Midbrain (tissue), 1 donor: ENCODE measurements around the gene PRRT2.

Experiments used
- DNase-seq: peaks from one replicate; lab custom pipeline; 2025; lab: John Stamatoyannopoulos, UW

Gene PRRT2

DNA sequence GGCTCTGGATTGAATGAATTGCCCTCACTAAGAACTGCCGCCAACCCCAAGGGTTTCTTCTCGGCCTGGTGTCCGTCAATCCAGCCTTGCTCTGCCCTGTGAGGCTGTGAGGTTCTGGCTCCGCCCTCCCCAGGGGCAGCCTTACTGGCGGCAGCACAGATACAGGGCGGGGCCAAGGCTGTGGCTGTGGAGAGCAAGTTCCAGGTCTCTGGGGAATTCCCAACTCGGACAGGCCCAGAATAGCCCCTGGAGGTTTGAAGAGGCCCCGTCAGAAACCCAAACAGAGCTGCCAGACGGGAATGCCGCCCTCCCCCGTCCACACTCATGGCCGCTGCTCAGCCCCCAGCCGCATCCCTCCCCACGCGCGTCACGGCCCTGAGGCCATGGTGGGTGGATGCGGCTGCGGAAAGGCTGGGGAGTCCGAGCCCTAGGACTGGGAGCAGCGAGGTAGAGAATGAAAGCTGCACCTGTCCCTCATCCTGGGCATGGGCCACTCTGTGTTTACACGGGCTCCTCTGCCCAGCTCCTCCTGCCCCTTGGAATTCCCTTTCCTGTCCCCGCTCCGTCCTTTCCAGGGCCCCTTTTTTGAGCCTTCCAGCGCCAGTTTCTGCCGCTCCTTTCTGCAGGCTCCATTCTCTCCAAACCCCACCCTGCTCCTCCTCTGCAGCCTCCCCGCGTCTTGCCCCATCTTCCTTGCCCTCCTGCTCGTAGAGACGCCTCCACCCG, 660 bp upstream of the PRRT2 start:
- peak; percentile 91 for DNase-seq

DNA sequence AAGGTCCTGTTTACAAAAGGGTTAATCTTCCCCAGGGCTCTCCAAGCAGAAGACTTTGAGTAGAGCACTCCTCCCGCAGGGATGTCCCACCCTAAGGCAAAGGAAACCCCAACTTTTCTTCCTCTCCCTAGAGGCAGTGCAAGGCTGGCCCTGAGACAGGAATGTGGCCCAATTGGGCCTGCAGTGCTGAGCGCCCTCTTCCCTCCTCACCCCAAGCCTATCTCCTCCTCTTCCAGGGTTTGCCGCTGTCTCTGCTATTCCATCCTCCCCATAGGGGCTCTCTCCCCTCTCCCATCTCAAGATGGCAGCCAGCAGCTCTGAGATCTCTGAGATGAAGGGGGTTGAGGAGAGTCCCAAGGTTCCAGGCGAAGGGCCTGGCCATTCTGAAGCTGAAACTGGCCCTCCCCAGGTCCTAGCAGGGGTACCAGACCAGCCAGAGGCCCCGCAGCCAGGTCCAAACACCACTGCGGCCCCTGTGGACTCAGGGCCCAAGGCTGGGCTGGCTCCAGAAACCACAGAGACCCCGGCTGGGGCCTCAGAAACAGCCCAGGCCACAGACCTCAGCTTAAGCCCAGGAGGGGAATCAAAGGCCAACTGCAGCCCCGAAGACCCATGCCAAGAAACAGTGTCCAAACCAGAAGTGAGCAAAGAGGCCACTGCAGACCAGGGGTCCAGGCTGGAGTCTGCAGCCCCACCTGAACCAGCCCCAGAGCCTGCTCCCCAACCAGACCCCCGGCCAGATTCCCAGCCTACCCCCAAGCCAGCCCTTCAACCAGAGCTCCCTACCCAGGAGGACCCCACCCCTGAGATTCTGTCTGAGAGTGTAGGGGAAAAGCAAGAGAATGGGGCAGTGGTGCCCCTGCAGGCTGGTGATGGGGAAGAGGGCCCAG, 1.0 kb downstream of the PRRT2 start:
- DNase-seq = no peak

DNA sequence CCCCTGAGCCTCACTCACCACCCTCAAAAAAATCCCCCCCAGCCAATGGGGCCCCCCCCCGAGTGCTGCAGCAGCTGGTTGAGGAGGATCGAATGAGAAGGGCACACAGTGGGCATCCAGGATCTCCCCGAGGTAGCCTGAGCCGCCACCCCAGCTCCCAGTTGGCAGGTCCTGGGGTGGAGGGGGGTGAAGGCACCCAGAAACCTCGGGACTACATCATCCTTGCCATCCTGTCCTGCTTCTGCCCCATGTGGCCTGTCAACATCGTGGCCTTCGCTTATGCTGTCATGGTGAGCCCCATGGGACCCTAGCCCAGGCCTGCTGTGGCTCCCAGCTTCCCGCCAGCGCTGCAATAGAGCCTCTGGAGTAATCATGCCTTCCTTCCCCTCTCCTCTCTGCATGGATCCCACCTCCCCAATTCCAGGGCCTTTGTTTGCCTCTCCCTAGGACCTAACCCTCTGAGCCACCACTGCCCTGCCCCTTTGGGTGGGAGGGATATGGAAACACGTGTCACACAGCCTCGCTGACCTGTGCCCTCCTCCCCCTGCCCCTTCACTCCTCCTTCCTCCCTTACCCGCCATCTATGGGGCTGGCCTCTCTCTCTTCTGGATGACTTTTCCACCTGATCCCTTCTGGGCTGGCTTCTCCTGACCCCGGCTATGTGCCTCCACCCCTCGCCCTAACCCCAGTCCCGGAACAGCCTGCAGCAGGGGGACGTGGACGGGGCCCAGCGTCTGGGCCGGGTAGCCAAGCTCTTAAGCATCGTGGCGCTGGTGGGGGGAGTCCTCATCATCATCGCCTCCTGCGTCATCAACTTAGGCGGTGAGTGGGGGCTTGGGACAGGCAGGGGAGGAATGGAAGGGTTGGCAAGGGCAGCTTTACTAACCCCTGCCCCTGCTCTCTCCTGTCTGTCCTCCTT, 1.9 kb downstream of the PRRT2 start:
- no peak for DNase-seq

DNA sequence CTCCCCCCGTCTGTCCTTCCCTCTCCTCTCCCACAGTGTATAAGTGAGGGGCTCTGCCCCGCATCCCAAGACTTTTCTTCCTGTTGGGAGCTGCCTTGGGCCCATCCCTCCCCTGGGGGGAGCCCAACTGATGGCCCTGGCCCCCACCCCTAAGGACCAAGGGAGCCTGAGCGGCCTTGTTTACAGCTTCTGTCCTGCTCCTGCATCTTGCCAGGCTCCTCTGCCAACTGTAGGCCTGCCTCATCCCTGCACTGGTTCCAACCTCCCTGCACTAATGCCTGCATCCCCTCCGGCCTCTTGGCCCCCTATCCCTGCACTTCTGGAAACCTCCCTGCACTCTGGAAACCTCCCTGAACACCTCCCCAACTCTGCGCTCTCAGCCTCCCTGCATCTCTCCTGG, 2.6 kb downstream of the PRRT2 start:
- no peak for DNase-seq

DNA sequence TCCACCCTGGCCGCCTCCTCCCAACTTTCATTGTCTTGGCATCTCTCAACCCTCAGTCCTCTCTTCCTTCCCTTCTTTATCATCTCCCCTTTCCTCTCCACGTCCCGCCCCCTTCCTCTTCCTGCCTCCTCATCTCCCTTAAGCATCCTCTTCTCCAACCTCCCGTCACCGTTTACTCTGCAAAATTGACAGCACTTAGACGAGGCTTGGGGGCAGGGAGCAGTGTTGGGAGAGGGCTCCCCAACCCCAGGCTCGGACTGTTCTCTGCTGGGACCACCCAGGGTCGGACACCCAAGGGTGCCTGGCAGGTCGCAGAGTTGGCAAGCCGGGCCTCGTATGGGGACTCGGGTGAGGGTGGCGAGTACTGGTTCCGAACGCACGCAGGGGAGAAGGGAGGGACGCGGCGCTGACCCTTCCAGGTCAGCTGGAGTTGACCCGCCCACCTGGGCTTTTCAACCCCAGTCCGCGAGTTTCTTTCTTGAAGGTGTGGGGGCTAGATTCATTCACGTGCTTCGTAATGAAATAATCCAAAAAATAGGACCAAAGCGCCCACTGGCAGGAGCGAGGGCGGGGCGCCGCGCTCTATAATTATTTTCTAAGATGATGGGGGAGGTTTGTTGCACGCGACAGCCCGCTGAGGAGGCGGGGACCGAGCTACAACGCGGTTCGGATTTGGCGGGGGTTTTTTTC, 3.2 kb downstream of the PRRT2 start:
- no peak for DNase-seq

DNA sequence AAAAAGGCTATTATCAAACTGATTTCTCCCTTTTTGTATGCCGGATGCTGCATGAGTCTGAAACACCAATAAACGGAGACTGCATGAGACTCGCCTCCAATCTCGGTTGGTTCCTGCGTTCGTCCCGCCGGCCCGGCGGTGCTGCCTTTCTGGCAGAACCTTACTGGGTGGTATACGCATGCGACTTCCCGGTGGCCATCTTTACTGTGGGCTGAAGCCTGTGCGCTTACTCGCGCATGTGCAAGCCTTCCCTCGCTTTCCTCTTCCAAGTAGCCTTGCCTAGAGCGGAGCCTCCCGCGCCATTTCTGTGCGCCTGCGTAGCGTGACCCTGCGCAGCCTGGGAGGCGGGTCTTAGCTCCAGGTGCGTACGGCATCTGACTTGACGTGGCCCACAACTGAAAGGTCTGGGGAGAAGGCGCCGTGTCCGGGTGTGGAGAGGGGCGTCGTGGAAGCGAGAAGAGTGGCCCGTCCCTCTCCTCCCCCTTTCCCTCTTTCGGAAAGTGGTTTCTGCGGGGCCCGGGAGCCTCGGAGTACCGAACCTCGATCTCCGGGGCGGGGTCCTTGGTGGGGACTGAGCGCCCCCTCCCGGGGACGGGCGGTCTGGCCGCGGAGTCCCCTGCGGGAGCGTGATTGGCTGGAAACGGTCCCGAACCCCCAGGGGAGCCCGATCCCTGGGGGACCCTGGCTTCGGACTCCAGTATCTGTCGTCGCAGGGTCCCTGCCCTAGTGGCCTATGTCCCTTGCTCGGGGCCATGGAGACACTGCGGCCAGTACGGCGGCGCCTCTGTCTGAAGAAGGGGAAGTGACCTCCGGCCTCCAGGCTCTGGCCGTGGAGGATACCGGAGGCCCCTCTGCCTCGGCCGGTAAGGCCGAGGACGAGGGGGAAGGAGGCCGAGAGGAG, 4.0 kb downstream of the PRRT2 start, which contains the start of gene PAGR1:
PAGR1 (plus strand) TSS at position 360 of the 901 bp plus-strand sequence; CDS start at position 734, 374 bp downstream.
- peak; percentile 99 for DNase-seq

DNA sequence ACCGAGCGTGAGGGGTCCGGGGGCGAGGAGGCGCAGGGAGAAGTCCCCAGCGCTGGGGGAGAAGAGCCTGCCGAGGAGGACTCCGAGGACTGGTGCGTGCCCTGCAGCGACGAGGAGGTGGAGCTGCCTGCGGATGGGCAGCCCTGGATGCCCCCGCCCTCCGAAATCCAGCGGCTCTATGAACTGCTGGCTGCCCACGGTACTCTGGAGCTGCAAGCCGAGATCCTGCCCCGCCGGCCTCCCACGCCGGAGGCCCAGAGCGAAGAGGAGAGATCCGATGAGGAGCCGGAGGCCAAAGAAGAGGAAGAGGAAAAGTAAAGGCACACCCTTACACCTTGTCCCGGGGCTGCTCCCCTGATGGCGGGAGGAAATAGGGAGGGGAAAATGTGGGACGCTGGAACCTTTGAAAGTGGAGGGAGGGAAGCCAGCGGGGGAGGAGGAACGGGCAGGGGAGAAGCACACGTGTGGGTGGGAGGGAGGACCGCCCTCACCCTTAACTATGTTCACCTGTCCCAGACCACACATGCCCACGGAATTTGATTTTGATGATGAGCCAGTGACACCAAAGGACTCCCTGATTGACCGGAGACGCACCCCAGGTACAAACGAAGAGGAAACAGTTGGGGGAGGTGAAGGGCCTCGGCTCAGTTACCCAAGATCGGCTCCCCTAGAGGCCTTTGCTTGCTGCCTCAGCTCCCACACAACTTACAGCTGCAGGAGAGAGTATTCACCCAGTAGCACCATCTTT, 4.9 kb downstream of the PRRT2 start:
- peak; percentile 30 for DNase-seq

DNA sequence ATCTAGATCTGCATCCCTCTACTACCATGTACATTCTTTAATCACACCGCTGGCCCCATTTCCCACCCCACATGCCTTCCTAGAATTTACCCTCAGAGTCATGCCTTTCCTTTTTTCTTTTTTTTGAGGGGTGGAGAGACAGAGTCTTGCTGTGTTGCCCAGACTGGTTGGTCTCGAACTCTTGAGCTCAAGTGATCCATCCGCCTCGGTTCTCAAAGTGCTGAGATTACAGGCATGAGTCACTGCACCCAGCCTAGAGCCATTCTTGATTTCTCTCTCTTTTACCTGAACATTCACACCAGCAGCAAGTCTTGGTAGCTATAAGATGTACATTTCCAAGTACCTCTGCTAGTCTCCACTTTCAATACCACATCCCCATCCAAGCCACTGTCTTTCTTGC, 6.1 kb downstream of the PRRT2 start:
- DNase-seq = no peak

DNA sequence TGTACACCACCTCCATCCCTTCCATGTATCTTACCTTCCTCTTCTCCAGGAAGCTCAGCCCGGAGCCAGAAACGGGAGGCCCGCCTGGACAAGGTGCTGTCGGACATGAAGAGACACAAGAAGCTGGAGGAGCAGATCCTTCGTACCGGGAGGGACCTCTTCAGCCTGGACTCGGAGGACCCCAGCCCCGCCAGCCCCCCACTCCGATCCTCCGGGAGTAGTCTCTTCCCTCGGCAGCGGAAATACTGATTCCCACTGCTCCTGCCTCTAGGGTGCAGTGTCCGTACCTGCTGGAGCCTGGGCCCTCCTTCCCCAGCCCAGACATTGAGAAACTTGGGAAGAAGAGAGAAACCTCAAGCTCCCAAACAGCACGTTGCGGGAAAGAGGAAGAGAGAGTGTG, 7.5 kb downstream of the PRRT2 start:
- DNase-seq = no peak

DNA sequence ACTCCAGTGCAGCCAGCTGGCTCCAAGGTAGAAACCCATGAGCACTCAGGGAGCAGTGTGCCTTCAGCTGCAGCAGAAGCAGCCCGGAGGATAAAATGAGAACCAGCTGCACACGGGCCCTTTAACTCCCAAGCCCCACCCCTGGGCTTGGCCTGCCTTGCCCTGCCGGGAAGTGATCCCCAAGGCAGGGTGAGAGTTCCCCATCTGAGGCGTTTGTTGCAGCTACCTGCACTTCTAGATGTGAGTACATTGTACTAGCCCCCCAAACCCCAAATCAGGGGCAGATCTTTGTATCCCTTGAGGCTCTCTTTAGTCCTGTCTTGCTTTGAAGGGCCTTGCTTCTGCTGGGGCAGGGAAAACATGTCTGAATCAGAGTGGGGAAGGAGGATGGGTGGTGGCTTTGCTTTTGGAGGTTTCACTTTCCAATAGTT, 8.3 kb downstream of the PRRT2 start, which contains the start of gene MVP:
MVP (plus strand) TSS at position 192 of the 431 bp plus-strand sequence. CDS start 10,088 bp downstream, outside the sequence.
- DNase-seq = peak; percentile 39

DNA sequence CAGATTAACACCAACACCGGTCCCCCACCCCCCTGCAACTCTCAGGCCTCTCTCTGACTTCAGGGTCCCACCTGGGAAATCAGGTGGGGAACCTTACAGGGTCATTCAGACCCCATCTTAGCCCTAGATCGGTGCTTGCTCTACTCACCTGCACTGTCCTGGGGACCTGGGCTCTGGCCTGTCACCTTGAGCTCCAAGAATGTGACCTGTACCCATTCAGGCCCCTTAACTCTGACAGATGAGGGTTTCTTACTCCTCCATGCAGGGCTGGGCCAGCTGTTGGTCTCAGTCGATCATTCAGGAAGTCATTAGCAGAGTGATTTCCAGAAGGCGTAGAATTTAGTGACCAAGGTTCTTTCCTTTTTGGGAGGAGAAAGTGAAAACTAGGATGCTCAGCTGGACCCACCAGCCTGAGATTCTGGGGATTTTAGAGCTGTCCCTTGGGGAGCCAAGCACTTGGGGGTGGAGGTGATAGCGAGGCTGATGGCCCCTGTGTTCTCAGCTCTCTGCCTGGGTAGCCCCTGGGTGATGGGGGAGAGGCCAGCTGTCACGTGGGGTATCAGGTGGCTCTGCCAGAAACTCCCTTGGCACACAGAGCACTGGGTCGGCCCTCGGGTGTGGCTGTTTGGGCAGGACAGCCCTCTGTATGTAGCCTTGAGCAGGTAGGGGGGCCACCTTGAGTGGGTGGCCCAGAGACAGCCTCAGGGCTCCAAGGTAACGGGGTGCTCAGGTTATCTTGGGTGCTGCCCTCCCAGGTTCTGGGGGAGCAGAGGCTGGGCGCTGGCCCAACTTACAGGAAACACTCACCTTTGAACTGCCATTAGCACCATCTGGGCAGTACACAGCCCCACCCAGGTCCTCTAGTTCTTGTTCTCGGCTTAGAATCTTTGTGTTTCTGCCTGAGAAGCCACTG, 9.0 kb downstream of the PRRT2 start:
- DNase-seq = no peak

DNA sequence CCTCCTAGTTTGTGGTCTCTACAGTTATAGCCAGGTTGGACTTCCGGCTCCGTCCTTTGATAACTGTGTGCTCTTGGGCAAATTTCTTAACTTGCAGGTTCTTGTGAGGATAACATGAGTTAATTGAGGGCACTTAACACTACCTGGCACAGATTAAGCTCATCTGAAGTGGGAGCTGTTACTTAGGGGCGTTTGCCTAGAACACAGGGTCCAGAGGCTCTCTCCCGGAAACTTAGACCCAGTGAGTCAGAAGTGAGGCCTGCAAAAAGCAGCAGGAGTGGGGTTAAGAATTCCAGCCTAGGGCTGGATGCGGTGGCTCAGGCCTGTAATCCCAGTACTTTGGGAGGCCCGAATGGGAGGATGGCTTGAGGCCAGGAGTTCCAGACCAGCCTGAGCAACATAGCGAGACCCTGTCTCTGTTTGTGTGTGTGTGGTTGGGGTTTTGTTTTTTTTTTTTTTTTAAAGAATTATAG, 9.7 kb downstream of the PRRT2 start:
- no peak for DNase-seq

DNA sequence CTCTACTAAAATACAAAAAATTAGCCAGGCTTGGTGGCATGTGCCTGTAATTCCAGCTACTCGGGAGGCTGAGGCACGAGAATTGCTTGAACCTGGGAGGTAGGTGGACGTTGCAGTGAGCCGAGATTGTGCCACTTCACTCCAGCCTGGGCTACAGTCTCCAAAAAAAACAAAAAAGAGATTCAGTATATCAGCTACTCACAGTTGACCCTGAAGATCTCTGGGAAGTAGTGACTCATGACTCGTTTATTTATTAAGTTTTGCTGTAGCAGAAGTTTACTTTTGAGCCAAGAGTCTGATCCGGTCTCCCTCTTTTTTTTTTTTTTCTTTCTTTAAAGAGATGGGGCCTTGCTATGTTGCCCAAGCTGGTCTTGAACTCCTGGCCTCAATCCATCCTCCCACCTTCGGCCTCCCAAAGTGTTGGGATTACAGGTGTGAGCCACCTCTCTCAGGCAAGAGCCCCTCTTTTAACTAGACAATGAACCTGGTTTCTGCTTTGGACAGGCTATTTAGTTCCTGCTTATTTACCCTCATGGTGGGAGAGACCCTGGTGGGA, 12.7 kb downstream of the PRRT2 start:
- DNase-seq = no peak

DNA sequence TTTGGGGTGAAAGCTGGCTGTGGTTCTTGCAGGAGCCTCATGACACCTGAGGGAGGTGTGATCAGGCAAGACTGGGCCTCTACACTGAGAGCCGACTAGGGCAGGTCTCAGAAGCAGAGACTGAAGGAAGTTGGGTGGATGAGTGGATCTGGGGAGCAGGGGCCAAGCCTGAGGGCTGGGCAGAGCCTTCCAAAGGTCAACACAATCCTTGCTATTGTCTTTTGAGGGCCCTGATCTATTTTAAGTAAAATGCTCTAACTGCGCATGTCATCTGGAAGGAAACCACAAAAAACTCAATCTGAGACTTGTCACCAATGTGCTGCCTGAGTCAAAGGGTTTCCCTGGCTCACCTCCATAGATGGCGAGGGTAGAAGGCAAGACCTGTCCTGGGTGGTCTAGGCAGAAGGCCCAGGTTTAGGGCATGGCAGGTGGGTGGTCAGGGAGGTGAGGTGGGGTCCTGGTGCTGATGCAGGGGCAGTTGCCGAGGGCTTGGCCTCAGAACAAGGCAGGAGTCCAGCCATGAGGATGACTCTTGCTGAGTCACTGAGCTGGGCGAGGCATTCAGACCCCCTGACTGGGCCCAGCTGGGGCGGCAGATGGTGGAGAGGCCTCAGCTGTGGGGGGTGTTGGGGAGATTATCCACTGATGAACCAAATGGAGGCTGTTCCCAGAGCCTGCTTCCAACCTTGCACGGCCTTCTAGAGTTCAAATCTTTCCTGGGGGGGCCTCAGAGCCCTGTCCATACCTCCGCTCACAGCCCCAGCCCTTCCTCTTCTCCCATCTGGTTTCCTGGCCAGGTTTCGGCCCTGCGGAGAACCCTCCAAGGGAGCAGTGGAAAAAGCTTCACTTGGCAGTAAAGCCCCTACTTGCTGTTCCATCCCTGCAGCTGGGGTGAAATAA, 13.4 kb downstream of the PRRT2 start:
- no peak for DNase-seq

DNA sequence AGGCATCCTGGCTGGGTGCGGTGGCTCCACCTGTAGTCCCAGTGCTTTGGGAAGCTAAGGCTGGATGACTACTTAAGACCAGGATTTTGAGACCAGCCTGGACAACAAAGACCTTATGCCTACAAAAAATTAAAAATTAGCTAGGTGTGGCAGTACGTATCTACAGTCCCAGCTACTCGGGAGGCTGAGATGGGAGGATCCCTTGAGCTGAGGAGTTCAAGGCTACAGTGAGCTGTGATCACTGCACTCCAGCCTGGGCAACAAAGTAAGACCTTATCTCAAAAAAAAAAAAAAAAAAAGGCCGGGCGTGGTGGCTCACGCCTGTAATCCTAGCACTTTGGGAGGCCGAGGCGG, 14.3 kb downstream of the PRRT2 start:
- no peak for DNase-seq

DNA sequence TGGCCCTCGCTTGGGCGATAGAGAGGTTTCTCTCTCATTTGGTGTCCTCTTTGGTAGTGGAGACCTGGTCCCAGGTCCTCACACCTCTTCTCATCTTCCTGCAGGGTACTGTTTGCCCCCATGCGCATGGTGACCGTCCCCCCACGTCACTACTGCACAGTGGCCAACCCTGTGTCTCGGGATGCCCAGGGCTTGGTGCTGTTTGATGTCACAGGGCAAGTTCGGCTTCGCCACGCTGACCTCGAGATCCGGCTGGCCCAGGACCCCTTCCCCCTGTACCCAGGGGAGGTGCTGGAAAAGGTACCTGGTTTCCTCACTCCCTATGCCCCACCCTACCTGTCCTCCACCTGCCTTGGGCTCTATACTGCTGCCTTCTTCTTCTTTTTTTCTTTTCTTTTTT, 18.8 kb downstream of the PRRT2 start:
- no peak for DNase-seq

DNA sequence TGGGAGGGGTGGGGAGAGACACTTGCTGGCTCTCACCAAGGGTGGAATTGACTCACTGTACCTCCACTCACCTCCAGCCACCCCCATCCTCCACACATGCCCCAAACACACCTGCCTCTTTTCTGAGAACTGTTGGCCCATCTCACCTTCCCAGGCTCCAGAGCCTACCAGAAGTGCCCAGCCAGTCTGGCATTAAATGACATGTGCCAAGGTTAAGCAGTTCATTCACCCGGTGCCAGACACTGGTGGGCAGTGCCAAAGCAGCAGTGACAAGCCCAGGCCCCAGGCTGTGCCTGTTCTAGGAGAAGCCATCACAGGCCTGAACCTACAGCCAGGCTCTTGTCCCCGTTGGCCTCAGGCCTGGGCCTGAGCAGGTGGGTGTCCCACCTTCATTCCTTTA, 19.5 kb downstream of the PRRT2 start:
- no peak for DNase-seq
